KBM-7 (cell line): ENCODE measurements around the gene ERVH48-1.
"Not testable (repeated sequence)": the region's sequence is repeated elsewhere in the genome, so short reads cannot be mapped to it uniquely, and the experiment has no call there.

Source experiments
- DNase-seq: peaks from one replicate; pipeline ENCODE4 v3.0.0-alpha.2; 2015
- in situ Hi-C: fragments of 300-500 bp; cut with MboI; formaldehyde crosslinking; loops from 2 replicates; pipeline ENCODE4 v1.14.3; 2020; ENCODE audit warnings: low sequenced_read_pairs, low pct_unique_long_range_greater_than_20kb, mixed read lengths

ERVH48-1 gene

DNA sequence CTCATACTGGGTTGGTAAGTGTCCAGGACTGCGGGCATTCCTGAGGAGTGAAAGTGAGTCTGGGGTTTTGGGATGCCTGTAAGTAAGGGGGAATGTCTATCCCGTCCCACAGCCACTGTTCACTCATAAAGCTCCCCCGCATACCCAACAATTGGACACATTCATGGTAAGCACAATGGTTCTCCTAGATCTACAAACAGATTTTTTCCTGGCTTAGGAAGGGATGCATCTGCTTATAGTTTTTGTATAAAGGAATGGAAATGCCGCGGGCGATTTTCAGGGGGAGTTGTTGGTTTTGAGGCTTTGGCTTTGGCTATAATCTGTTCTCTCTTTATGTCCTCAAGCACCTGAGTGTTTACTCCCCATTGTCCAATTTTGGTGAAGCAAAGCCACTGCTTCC is 7.1 kb downstream of the ERVH48-1 start:
- no peak for DNase-seq
- in situ Hi-C loops, result no loop called here

DNA sequence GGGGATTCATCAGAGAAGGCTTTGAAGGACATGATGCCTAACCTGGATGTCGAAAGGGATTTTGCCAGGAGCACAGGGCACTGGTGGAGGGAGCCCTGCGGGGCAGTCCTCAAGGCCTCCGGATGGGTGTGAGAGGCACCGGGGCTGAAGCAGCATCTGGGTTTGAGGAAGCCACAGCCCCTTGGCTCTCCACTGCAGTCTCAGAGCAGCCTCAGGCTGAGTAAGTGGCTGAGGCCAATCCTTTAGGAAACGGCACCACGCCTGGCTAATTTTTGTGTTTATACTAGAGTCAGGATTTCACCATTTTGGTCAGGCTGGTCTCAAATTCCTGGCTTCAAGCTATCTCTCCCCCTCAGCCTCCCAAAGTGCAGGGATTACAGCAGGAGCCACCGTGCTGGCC is 12.0 kb downstream of the ERVH48-1 start:
- DNase-seq, result no peak
- in situ Hi-C loops, result no loop called here

DNA sequence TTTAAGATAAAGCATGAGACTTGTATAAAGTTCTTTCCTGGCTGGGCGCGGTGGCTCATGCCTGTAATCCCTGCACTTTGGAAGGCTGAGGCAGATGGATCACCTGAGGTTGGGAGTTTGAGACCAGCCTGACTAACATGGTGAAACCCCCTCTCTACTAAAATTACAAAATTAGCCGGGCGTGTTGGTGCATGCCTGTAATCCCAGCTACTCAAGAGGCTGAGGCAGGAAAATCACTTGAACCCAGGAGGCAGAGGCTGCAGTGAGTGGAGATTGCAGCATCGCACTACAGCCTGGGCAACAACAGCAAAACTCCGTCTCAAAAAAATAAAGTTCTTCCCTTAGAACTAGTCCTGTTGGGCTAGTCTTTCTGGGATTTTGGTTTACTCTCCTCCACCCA is 13.5 kb downstream of the ERVH48-1 start:
- DNase-seq, in situ Hi-C loops: not testable (repeated sequence)

DNA sequence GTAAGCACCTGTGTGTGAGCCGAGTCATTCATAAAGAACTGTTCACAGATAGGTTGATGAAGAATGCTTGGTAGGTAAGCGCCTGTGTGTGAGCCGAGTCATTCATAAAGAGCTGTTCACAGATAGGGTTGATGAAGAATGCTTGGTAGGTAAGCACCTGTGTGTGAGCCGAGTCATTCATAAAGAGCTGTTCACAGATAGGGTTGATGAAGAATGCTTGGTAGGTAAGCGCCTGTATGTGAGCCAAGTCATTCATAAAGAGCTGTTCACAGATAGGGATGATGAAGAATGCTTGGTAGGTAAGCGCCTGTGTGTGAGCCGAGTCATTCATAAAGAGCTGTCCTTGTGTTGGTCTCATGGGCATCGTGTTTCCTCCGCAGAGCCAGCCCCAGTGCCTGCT is 16.9 kb downstream of the ERVH48-1 start:
- in situ Hi-C loops, DNase-seq: not testable (repeated sequence)

DNA sequence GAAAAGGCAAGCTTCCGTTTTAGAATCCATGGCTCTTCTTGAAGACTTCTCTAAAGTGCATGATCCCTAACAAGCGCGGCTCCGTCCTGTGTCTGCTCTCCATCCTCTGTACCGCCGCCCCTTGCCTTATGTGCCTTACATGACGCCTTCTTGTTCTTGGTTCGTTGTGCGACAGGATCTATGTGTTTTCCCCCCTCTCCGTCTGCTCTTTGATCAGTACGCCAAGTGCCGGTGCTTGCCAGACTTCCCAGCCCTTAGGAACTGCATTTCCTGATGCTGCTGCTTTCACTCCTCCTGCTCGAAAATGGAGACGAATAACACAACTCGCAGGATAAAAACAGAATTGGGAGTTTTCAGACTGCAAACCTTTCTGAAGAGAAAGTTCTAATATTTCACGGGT is 19.2 kb downstream of the ERVH48-1 start:
- in situ Hi-C loops, result no loop called here
- DNase-seq, result no peak

DNA sequence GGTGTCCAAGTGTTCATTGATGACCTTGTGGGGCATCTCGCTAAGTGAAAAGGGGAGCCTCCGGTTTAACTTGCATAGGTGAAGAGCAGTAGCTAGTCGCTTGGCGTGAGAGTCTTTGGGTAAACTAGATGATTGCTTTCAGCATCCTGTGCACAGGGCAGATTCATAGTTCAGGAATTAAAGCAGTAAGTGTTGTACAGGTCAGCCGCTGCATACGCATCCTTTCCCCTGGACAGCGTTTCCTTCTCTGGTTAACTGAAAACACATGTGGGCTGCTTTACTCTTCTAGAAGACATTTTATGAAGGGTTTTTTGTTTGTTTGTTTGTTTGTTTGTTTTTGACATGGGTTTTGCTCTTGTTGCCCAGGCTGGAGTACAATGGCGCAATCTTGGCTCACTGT is 20.2 kb downstream of the ERVH48-1 start:
- in situ Hi-C loops, result no loop called here

DNA sequence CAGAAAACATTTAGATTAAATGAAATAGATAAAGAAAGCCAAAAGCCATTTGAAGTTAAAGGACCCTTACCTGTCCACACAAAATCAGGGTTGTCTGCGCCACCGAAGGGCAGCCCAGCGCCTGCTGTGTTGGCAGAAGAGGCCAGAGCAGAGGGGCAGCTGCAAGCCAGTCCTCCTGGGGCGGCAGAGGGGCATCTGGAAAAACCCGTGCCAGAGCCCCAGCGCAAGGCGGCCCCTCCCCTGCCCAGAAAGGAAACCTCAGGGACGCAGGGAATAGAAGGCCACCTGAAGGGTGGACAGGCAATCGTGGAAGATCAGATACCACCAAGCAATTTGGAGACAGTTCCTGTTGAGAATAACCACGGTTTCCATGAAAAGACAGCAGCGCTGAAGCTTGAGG is 21.6 kb downstream of the ERVH48-1 start:
- no peak for DNase-seq
- in situ Hi-C loops, result no loop called here

More for the DNA sequence above, 20.2 kb downstream of the ERVH48-1 start:
- no peak for DNase-seq

DNA sequence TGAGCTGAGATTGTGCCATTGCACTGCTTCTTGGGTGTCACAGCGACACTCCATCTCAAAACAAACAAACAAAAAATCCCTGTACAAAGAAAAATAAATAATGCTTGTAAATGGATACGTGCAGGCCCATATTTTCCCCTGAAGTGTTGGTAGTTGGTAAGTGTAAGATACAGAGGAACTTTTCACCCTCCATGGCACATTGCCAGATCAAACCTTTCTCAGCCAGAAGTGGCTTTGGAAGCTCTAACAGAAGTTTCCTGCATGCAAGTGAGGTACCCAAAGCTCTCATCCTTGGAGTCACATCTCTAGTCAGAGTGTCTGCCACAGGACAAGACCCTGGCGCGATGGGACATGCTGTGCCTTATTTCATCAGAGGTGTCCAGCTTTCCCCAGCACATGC is 25.0 kb downstream of the ERVH48-1 start:
- in situ Hi-C loops, result no loop called here
- no peak for DNase-seq

DNA sequence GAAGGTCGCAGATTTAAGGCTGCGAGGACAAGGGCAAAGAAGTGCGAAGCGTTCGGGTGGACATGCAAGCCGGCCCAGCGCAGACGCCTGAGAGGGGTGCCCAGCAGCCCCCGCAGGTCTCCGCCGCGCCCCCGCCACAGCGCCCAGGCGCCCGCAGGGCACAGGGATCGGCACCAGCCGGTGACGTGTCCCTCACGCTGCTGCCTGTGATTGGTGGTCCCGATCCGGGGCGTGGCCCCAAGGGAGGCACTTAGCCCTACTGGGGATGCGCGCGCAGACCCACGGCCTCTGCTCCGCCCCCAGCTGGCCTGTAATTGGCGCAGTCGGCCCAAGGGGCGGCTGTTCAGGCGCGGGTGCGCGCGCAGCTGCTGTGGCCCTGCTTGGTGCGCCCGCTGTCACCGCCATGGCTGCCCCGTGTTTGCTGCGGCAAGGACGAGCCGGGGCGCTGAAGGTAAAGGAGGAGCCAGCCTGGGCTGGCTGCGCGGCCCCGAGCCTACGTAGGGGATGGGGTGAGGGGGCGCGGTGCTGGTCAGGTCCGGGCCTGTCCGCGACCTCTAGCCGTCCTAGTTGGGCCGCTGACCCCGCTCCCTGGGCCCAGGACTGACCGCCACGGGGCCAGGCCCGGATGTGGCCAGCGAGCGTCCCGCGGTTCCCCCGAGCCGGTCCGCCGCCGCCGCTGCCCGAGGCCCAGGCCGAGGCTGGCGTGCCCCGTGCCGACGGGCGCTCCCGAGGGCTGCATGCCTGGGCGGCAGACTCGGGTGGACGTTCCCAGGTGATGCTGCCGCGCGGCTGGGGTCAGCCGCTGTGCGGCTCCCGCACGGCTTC is 32.3 kb downstream of the ERVH48-1 start, which contains the start of gene NDUFV3:
Gene NDUFV3 (plus strand): TSS at position 379 of the 825 bp plus-strand sequence. CDS start 25 bp downstream, at position 404.
- DNase-seq, result peak; percentile 99
- in situ Hi-C loops, result no loop called here

DNA sequence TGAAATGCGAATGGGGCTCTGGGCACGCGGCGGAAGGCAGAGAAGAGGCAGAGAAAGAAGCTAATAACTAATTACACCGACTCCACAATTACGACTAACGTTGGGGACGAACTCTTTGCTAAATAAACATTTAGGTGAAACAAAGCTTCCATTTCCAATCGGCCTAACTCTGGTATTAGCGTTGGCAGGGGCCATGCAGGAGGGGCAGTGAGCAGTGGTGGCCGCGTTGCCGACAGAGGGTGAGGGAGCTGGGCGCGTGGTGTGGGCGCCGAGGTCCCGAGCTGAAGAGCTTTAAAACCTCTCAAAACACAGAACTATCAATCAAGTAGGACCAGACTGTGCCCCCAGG is 32.9 kb downstream of the ERVH48-1 start:
- in situ Hi-C loops, result no loop called here
- DNase-seq, result no peak

DNA sequence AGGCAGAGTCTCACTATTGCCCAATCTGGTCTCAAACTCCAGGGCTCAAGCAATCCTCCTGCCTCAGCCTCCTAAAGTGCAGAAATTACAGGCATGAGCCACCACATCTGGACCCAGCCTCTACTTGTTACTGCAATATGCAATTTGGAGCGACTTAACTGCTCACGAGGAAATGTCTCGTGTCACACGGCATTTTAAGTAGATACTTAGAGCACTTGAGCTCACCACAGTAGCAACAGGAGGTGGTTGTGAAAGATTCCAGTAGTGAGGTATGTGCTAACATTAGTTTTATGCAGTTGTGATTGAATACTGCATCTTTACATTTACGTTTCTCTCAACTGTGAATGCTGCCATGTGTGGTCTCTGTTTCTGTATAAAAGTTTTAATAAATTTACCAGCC is 38.1 kb downstream of the ERVH48-1 start:
- DNase-seq, result no peak
- in situ Hi-C loops, result no loop called here

DNA sequence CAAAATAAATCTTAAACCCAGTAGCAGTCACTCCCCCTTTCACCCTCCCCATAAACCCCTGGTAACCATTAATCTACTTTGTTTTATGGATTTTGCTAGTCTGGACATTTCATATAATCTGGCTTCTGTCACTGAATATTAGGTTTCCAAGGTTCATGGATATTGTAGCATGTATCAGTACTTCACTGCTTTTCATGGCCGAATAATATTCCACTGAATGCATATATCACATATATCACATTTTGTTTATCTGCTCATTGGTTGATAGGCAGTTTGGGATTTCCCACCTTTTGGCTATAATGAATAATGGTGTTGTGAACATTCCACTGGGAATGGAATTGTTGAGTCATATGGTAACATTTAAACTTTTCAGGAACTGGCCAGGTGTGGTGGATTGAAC is 41.5 kb downstream of the ERVH48-1 start:
- DNase-seq, result no peak
- in situ Hi-C loops, result no loop called here

DNA sequence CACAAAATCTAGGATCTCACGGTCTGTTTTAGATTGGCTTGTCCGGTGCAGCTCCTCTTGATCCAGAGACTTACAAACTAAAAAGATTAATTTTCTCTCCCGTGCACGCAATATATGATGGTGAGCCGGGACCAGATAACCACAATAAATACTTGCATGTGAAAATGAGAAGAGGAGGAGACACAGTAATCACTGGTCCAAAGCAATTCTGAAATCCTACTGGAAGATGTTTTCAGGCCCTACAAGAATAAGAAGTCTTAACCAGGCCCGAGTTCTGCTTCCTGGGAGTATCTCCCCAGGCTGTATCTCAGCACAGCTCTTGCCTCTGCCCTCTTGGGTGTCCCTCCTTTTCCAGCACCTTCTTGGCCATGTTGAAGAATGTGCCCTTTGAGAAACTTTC is 45.1 kb downstream of the ERVH48-1 start:
- in situ Hi-C loops, result no loop called here
- DNase-seq, result no peak

DNA sequence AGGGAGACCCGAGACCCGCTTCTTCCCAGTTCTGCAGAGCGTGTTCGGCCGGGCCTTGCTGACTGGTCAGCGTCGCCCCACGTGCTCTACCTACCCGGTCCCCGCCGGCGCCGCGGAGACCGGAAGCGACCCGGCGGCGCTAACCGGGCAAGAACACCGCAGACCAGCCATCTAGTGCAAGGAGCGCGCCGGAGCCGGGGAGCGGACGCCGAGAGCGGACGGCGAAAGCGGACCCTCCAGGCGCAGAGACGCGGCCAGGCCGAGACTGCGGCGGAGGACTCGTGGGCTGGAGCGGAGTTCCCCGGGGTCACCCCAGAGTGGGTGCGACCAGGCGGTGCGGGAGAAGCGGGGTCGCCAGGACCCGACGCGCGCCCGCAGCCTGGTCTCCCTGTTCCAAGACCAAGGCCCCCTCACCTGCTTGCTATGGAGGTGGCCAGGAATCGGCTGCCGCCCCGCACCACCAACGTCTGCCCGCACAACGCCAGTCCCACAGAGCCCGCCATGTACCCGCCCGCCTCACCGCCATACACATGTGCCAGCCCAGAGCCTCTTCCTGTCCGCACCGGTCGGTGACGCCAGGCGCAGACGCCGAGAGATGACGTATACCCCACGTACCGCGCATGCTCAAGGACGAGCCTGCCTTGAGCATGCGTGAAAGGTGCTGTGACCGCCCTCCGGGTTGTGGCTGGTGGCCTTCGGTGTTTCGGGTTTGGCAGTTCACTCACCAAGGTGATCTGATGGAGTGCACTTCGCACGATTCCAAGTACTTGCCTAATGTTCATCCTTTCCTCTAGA is 46.2 kb downstream of the ERVH48-1 start, which contains the start of gene WDR4:
Gene WDR4 (minus strand): TSS at position 547 of the 795 bp plus-strand sequence. CDS start 44 bp downstream, at position 503.
- DNase-seq, result peak; percentile 97
- in situ Hi-C loops, result no loop called here

DNA sequence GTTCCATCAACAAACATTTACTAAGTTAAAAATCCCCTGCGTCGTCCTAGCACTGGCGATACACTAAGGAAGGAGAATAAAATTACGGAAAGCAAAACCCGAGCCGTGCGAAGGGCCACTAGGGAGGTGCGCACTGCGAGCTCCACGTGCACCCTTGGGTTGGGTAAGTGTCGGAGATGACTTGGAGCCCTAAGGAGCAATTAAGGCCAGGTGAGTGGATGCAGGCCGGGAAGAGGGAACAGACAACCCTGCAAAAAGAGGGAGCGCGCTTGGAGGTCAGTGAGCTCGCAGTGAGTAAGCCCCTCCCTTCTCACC is 46.8 kb downstream of the ERVH48-1 start:
- DNase-seq, result no peak
- in situ Hi-C loops, result no loop called here

DNA sequence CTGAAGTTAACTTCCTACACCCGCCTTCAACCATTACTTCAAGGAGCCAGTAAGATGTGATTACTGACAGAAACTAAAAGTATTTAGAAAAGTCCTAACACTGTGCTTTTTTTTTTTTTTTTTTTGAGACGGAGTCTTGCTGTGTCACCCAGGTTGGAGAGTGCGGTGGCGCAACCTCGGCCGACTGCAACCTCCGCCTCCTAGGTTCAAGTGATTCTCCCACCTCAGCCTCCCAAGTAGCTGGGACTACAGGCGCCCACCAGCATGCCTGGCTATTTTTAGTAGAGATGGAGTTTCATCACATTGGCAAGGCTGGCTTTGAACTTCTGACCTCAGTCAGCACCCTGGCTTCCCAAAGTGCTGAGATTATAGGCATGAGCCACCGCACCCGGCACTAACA is 49.6 kb downstream of the ERVH48-1 start:
- DNase-seq, in situ Hi-C loops: not testable (repeated sequence)

DNA sequence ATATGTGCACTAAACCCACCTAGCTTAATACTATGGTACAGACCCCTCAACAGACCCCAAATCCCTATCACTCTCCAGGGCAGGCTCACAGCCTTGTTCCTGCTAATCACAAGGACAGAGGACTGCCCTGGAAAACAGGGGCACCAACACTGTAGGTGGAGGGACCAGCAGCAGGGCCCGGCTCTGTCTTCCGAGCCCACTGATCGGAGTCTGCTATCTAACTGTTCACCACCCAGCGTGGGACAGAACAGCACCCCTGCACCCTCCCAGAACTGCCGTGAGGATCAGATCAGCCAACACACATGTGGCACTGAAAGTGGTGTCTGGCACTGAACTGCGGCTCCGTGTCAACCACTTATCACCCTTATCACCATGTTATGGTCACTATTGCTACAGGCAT is 52.3 kb downstream of the ERVH48-1 start:
- DNase-seq, result no peak
- in situ Hi-C loops, result no loop called here

DNA sequence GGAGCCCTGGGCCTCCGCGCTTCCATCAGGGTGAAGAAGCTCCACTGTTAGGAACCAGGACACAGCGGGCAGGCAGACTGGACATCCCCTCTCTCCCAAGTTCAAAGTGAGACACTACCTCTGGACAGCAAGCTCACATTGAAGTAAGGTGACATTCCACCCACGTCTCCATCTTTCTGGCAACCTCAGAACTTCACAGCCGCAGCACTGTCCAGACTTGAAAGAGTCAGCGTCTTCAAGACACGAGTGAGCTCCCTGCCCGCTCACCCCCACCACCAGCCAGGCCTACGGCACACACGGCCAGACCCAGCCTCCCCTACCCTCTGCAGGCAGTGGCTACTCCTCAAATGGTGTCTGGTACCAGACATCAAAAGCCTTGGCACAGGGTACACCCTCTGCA is 57.2 kb downstream of the ERVH48-1 start:
- in situ Hi-C loops, result no loop called here
- no peak for DNase-seq
